ENCODE measurements around the gene TOB2. TPM values are rescaled to one million over a fixed set of nuclear protein-coding genes. Genes with fewer than 3 reads are reported as not detected.
"Not testable (repeated sequence)": the region's sequence is repeated elsewhere in the genome, so short reads cannot be mapped to it uniquely, and the experiment has no call there.

The TOB2 gene
- total RNA-seq, 1 experiment from 2014 or later = 43.7 TPM

GRCh38 chr22:41408665-41409064, 37.9 kb downstream of the TOB2 start:
- Histone ChIP-seq H3K9me2 (replicated peaks; ENCODE audit: insufficient read depth, low read length) (no peaks in the 10 kb centered on the region), H2AFZ (ENCODE audit: low read length) (no peak overlapping the region), H3K4me3 (ENCODE audit: low read length) (no peak overlapping the region), H3K9me3 (ENCODE audit: low read length) (no peaks in the 10 kb centered on the region), H4K20me1 (ENCODE audit: insufficient read depth, low read depth, low read length) (no peaks in the 10 kb centered on the region), H3K9ac (ENCODE audit: low read length) (no peak overlapping the region), H3K4me2 (ENCODE audit: low read depth, low read length, poor library complexity, severe bottlenecking) (no peak overlapping the region), H3K27me3 (ENCODE audit: low read length) (no peaks in the 10 kb centered on the region), H3K4me1 (ENCODE audit: low read length) (peaks cover 28% of the 10 kb centered on the region), H3K79me2 (ENCODE audit: low read length) (no peaks in the 10 kb centered on the region), H3K36me3 (ENCODE audit: insufficient read depth, low read length) (no peaks in the 10 kb centered on the region), H3K27ac (ENCODE audit: low read length) (no peak overlapping the region)
- no peak for DNase-seq

GRCh38 chr22:41407433-41407832, 39.2 kb downstream of the TOB2 start:
- H3K4me3 ChIP-seq (ENCODE audit: low read length) = no peak overlapping the region
- no peak for DNase-seq
- no peak overlapping the region for H3K4me2 ChIP-seq (ENCODE audit: low read depth, low read length, poor library complexity, severe bottlenecking)
- H3K4me1 ChIP-seq (ENCODE audit: low read length) = peaks cover 21% of the 10 kb centered on the region
- no peaks in the 10 kb centered on the region for H3K79me2 ChIP-seq (ENCODE audit: low read length)
- H3K27me3 ChIP-seq (ENCODE audit: low read length) = no peaks in the 10 kb centered on the region
- no peaks in the 10 kb centered on the region for H3K9me3 ChIP-seq (ENCODE audit: low read length)
- H2AFZ ChIP-seq (ENCODE audit: low read length) = no peak overlapping the region
- no peaks in the 10 kb centered on the region for H3K9me2 ChIP-seq (replicated peaks; ENCODE audit: insufficient read depth, low read length)
- no peaks in the 10 kb centered on the region for H4K20me1 ChIP-seq (ENCODE audit: insufficient read depth, low read depth, low read length)
- H3K9ac ChIP-seq (ENCODE audit: low read length) = no peak overlapping the region
- no peaks in the 10 kb centered on the region for H3K36me3 ChIP-seq (ENCODE audit: insufficient read depth, low read length)
- H3K27ac ChIP-seq (ENCODE audit: low read length) = no peak overlapping the region

GRCh38 chr22:41406410-41406809, 40.2 kb downstream of the TOB2 start:
- DNase-seq = no peak
- H3K4me3 ChIP-seq (ENCODE audit: low read length) = no peak overlapping the region
- H3K27me3 ChIP-seq (ENCODE audit: low read length) = no peaks in the 10 kb centered on the region
- no peaks in the 10 kb centered on the region for H4K20me1 ChIP-seq (ENCODE audit: insufficient read depth, low read depth, low read length)
- no peaks in the 10 kb centered on the region for H3K79me2 ChIP-seq (ENCODE audit: low read length)
- H3K9me2 ChIP-seq (replicated peaks; ENCODE audit: insufficient read depth, low read length) = no peaks in the 10 kb centered on the region
- H3K4me1 ChIP-seq (ENCODE audit: low read length) = peaks cover 22% of the 10 kb centered on the region
- H3K9ac ChIP-seq (ENCODE audit: low read length) = no peak overlapping the region
- no peaks in the 10 kb centered on the region for H3K36me3 ChIP-seq (ENCODE audit: insufficient read depth, low read length)
- H3K27ac ChIP-seq (ENCODE audit: low read length) = no peak overlapping the region
- H2AFZ ChIP-seq (ENCODE audit: low read length) = no peak overlapping the region
- H3K9me3 ChIP-seq (ENCODE audit: low read length) = no peaks in the 10 kb centered on the region
- no peak overlapping the region for H3K4me2 ChIP-seq (ENCODE audit: low read depth, low read length, poor library complexity, severe bottlenecking)

- DNase-seq = no peak
- H3K27ac ChIP-seq (ENCODE audit: low read length) = no peak overlapping the region
- no peaks in the 10 kb centered on the region for H3K27me3 ChIP-seq (ENCODE audit: low read length)
- H4K20me1 ChIP-seq (ENCODE audit: insufficient read depth, low read depth, low read length) = no peaks in the 10 kb centered on the region
- peaks cover 22% of the 10 kb centered on the region for H3K4me1 ChIP-seq (ENCODE audit: low read length)
- no peaks in the 10 kb centered on the region for H3K9me3 ChIP-seq (ENCODE audit: low read length)
- H3K4me3 ChIP-seq (ENCODE audit: low read length) = no peak overlapping the region
- no peaks in the 10 kb centered on the region for H3K79me2 ChIP-seq (ENCODE audit: low read length)
- H3K36me3 ChIP-seq (ENCODE audit: insufficient read depth, low read length) = no peaks in the 10 kb centered on the region
- no peak overlapping the region for H2AFZ ChIP-seq (ENCODE audit: low read length)
- H3K4me2 ChIP-seq (ENCODE audit: low read depth, low read length, poor library complexity, severe bottlenecking) = no peak overlapping the region
- no peaks in the 10 kb centered on the region for H3K9me2 ChIP-seq (replicated peaks; ENCODE audit: insufficient read depth, low read length)
- H3K9ac ChIP-seq (ENCODE audit: low read length) = no peak overlapping the region
Measured at GRCh38 chr22:41405588-41405987, 41.0 kb downstream of the TOB2 start.

GRCh38 chr22:41403532-41404318, 42.9 kb downstream of the TOB2 start:
- Histone ChIP-seq H3K4me1 (ENCODE audit: low read length) (peaks cover 22% of the 10 kb centered on the region), H3K9ac (ENCODE audit: low read length) (no peak overlapping the region), H3K4me3 (ENCODE audit: low read length) (no peak overlapping the region), H3K36me3 (ENCODE audit: insufficient read depth, low read length) (no peaks in the 10 kb centered on the region), H3K9me2 (replicated peaks; ENCODE audit: insufficient read depth, low read length) (no peaks in the 10 kb centered on the region), H3K9me3 (ENCODE audit: low read length) (no peaks in the 10 kb centered on the region), H4K20me1 (ENCODE audit: insufficient read depth, low read depth, low read length) (no peaks in the 10 kb centered on the region), H3K79me2 (ENCODE audit: low read length) (no peaks in the 10 kb centered on the region), H2AFZ (ENCODE audit: low read length) (no peak overlapping the region), H3K27ac (ENCODE audit: low read length) (no peak overlapping the region), H3K27me3 (ENCODE audit: low read length) (no peaks in the 10 kb centered on the region), H3K4me2 (ENCODE audit: low read depth, low read length, poor library complexity, severe bottlenecking) (peak overlapping the region; percentile 30)
- peak; percentile 94 for DNase-seq

GRCh38 chr22:41402851-41403250, 43.8 kb downstream of the TOB2 start:
- H3K4me2 ChIP-seq (ENCODE audit: low read depth, low read length, poor library complexity, severe bottlenecking); H3K27me3 ChIP-seq (ENCODE audit: low read length): not testable (repeated sequence)

GRCh38 chr22:41401781-41402648, 44.6 kb downstream of the TOB2 start:
- H3K27me3 ChIP-seq (ENCODE audit: low read length) = no peaks in the 10 kb centered on the region
- no peaks in the 10 kb centered on the region for H4K20me1 ChIP-seq (ENCODE audit: insufficient read depth, low read depth, low read length)
- H3K9ac ChIP-seq (ENCODE audit: low read length) = no peak overlapping the region
- H3K4me3 ChIP-seq (ENCODE audit: low read length) = no peak overlapping the region
- H3K36me3 ChIP-seq (ENCODE audit: insufficient read depth, low read length) = no peaks in the 10 kb centered on the region
- peaks cover 17% of the 10 kb centered on the region for H3K4me1 ChIP-seq (ENCODE audit: low read length)
- H3K4me2 ChIP-seq (ENCODE audit: low read depth, low read length, poor library complexity, severe bottlenecking) = no peak overlapping the region
- H3K9me3 ChIP-seq (ENCODE audit: low read length) = no peaks in the 10 kb centered on the region
- H3K27ac ChIP-seq (ENCODE audit: low read length) = no peak overlapping the region
- DNase-seq = peak; percentile 57
- no peak overlapping the region for H2AFZ ChIP-seq (ENCODE audit: low read length)
- H3K9me2 ChIP-seq (replicated peaks; ENCODE audit: insufficient read depth, low read length) = no peaks in the 10 kb centered on the region
- no peaks in the 10 kb centered on the region for H3K79me2 ChIP-seq (ENCODE audit: low read length)

More at GRCh38 chr22:41402851-41403250, 43.8 kb downstream of the TOB2 start:
- not testable (repeated sequence) for H2AFZ ChIP-seq (ENCODE audit: low read length); H3K27ac ChIP-seq (ENCODE audit: low read length); H3K9me3 ChIP-seq (ENCODE audit: low read length); H3K4me3 ChIP-seq (ENCODE audit: low read length); H3K36me3 ChIP-seq (ENCODE audit: insufficient read depth, low read length); H4K20me1 ChIP-seq (ENCODE audit: insufficient read depth, low read depth, low read length); DNase-seq; H3K9me2 ChIP-seq (replicated peaks; ENCODE audit: insufficient read depth, low read length); H3K79me2 ChIP-seq (ENCODE audit: low read length); H3K9ac ChIP-seq (ENCODE audit: low read length)
- H3K4me1 ChIP-seq (ENCODE audit: low read length) = peaks cover 17% of the 10 kb centered on the region

- no peaks in the 10 kb centered on the region; the same call in 1 of the 2 replicates for H3K36me3 ChIP-seq (ENCODE audit: insufficient read depth, low read length)
- H4K20me1 ChIP-seq (ENCODE audit: insufficient read depth, low read depth, low read length) = no peaks in the 10 kb centered on the region
Measured at GRCh38 chr22:41398921-41399320, 47.7 kb downstream of the TOB2 start.

More at GRCh38 chr22:41398921-41399320, 47.7 kb downstream of the TOB2 start:
- no peak overlapping the region for H3K4me2 ChIP-seq (ENCODE audit: low read depth, low read length, poor library complexity, severe bottlenecking)
- H3K27me3 ChIP-seq (ENCODE audit: low read length) = no peaks in the 10 kb centered on the region
- no peak overlapping the region for H2AFZ ChIP-seq (ENCODE audit: low read length)
- H3K4me3 ChIP-seq (ENCODE audit: low read length) = no peak overlapping the region
- no peaks in the 10 kb centered on the region for H3K9me3 ChIP-seq (ENCODE audit: low read length)
- no peak overlapping the region for H3K27ac ChIP-seq (ENCODE audit: low read length)
- peaks cover 12% of the 10 kb centered on the region for H3K4me1 ChIP-seq (ENCODE audit: low read length)
- no peak for DNase-seq
- no peak overlapping the region for H3K9ac ChIP-seq (ENCODE audit: low read length)
- H3K9me2 ChIP-seq (replicated peaks; ENCODE audit: insufficient read depth, low read length) = no peaks in the 10 kb centered on the region
- no peaks in the 10 kb centered on the region for H3K79me2 ChIP-seq (ENCODE audit: low read length)

Measured in Karpas-422 (cell line).